Trophoblast cell (in vitro differentiated cells and primary cell): Measurements from ENCODE around the gene RGS19.
A peak's percentile ranks its signal among the peaks of the same experiment; 100 is the strongest.

Experiments used
- DNase-seq, 2 donors: peaks; one replicate each; pipeline ENCODE4 v3.0.0-alpha.2; 2016
- H2AFZ ChIP-seq: 2 replicates; pipeline ENCODE4 v1.6.1; 2013; ENCODE audit warnings: low read length, moderate library complexity, mild to moderate bottlenecking; ENCODE audit not compliant: insufficient read depth, poor library complexity
- H2AK5ac ChIP-seq: 2 replicates; pipeline ENCODE4 v1.6.1; 2013; ENCODE audit warnings: mild to moderate bottlenecking, low read length
- H2BK120ac ChIP-seq: 2 replicates; pipeline ENCODE4 v1.6.1; 2013; ENCODE audit warnings: low read length, mild to moderate bottlenecking, moderate library complexity; ENCODE audit not compliant: insufficient read depth, poor library complexity
- H2BK12ac ChIP-seq: 2 replicates; pipeline ENCODE4 v1.6.1; 2013; ENCODE audit warnings: mild to moderate bottlenecking, low read length, moderate library complexity
- H2BK5ac ChIP-seq: 2 replicates; pipeline ENCODE4 v1.6.1; 2013; ENCODE audit warnings: low read length, low read depth, moderate library complexity, mild to moderate bottlenecking; ENCODE audit not compliant: poor library complexity
- H3K14ac ChIP-seq: 2 replicates; pipeline ENCODE4 v1.6.1; 2013; ENCODE audit warnings: mild to moderate bottlenecking, low read length
- H3K18ac ChIP-seq: 2 replicates; pipeline ENCODE4 v1.6.1; 2013; ENCODE audit warnings: mild to moderate bottlenecking, low read length
- H3K23ac ChIP-seq: 2 replicates; pipeline ENCODE4 v1.6.1; 2013; ENCODE audit warnings: low read length
- H3K27ac ChIP-seq: 2 replicates; pipeline ENCODE4 v1.5.1; 2013; ENCODE audit warnings: low read depth, mild to moderate bottlenecking, inconsistent platforms, low read length, moderate library complexity
- H3K27me3 ChIP-seq: 2 replicates; pipeline ENCODE4 v1.6.1; 2013; ENCODE audit warnings: inconsistent platforms, mild to moderate bottlenecking, low read length, moderate library complexity; ENCODE audit not compliant: insufficient read depth
- H3K36me3 ChIP-seq, 2 experiments: 1 replicate in 1 of 2; 2 replicates in 1 of 2; pipeline ENCODE4 v1.6.1; 2013; ENCODE audit warnings: low read length in 2 of 2, mild to moderate bottlenecking in 2 of 2, moderate library complexity in 1 of 2; ENCODE audit not compliant: insufficient read depth in 2 of 2, control insufficient read depth in 1 of 2
- H3K4ac ChIP-seq: 2 replicates; pipeline ENCODE4 v1.6.1; 2013; ENCODE audit warnings: low read depth, mild to moderate bottlenecking, low read length, moderate library complexity
- H3K4me1 ChIP-seq, 2 experiments: 1 replicate in 1 of 2; 2 replicates in 1 of 2; pipeline ENCODE4 v1.6.1; 2013; ENCODE audit warnings: low read length in 2 of 2, mild to moderate bottlenecking in 2 of 2, moderate library complexity in 1 of 2; ENCODE audit not compliant: insufficient read depth in 2 of 2, control insufficient read depth in 1 of 2
- H3K4me2 ChIP-seq: 2 replicates; pipeline ENCODE4 v1.6.1; 2013; ENCODE audit warnings: inconsistent platforms, mild to moderate bottlenecking, low read length, moderate library complexity
- H3K4me3 ChIP-seq: 2 replicates; pipeline ENCODE4 v1.5.1; 2013; ENCODE audit warnings: mild to moderate bottlenecking, low read depth, low read length, inconsistent platforms
- H3K79me1 ChIP-seq: one replicate; pipeline ENCODE4 v1.6.1; 2013; ENCODE audit warnings: low read length
- H3K79me2 ChIP-seq: 2 replicates; pipeline ENCODE4 v1.6.1; 2013; ENCODE audit warnings: low read length, mild to moderate bottlenecking; ENCODE audit not compliant: control insufficient read depth, insufficient read depth, poor library complexity
- H3K9ac ChIP-seq: 2 replicates; pipeline ENCODE4 v1.6.1; 2013; ENCODE audit warnings: mild to moderate bottlenecking, low read length
- H3K9me3 ChIP-seq: 2 replicates; pipeline ENCODE4 v1.6.1; 2013; ENCODE audit warnings: low read depth, mild to moderate bottlenecking, control low read depth, inconsistent platforms, low read length; ENCODE audit not compliant: insufficient read depth
- H4K12ac ChIP-seq: 2 replicates; pipeline ENCODE4 v1.6.1; 2013; ENCODE audit warnings: low read depth, mild to moderate bottlenecking, low read length, moderate library complexity
- H4K8ac ChIP-seq: 2 replicates; pipeline ENCODE4 v1.6.1; 2013; ENCODE audit warnings: low read depth, mild to moderate bottlenecking, low read length, moderate library complexity
- H4K91ac ChIP-seq: one replicate; pipeline ENCODE4 v1.6.1; 2013; ENCODE audit warnings: low read depth, mild to moderate bottlenecking, low read length, moderate library complexity
- WGBS: extraction: QIAGEN DNeasy Blood & Tissue Kit; methylation state at CpG from one replicate; pipeline ENCODE4 v1.1.7; 2013; ENCODE audit warnings: missing lambda C conversion rate; ENCODE audit not compliant: insufficient read length, insufficient coverage; ENCODE audit errors: extremely low coverage; 5-methylcytosine and 5-hydroxymethylcytosine counted together

The RGS19 gene

GRCh38 chr20:64037498-64038213, 41.7 kb downstream of the RGS19 start:
- Histone ChIP-seq H3K4ac (no peak overlapping the region), H3K18ac (no peak overlapping the region), H3K27me3 (peaks cover 8% of the 10 kb centered on the region), H4K8ac (no peak overlapping the region), H2BK5ac (no peak overlapping the region), H2AFZ (no peak overlapping the region), H3K23ac (no peak overlapping the region), H3K9ac (no peak overlapping the region), H3K27ac (no peak overlapping the region), H3K79me1 (peaks cover 7% of the 10 kb centered on the region), H3K4me1 (peaks cover 26 to 36% of the 10 kb centered on the region in 2 experiments), H2BK12ac (no peak overlapping the region), H3K79me2 (peaks cover 3% of the 10 kb centered on the region), H3K14ac (no peak overlapping the region), H4K12ac (no peak overlapping the region), H2AK5ac (peak overlapping the region; percentile 36), H3K9me3 (no peaks in the 10 kb centered on the region), H4K91ac (no peak overlapping the region), H2BK120ac (no peak overlapping the region), H3K4me2 (peak overlapping the region; percentile 89), H3K4me3 (no peak overlapping the region), H3K36me3 (peaks cover 15 to 18% of the 10 kb centered on the region in 2 experiments)
- no peak for DNase-seq
- no CpG with 5 or more reads among the region's 36 CpGs for WGBS

- no peak overlapping the region for H3K4me3 ChIP-seq
- peaks cover 20 to 23% of the 10 kb centered on the region in 2 experiments for H3K36me3 ChIP-seq
- DNase-seq: no peak
- H2BK12ac ChIP-seq: no peak overlapping the region
- H3K4ac ChIP-seq: no peak overlapping the region
- H3K23ac ChIP-seq: no peak overlapping the region
- peaks cover 7% of the 10 kb centered on the region for H3K27me3 ChIP-seq
- no peak overlapping the region for H2AK5ac ChIP-seq
- H4K91ac ChIP-seq: peak overlapping the region; percentile 2
- H2AFZ ChIP-seq: no peak overlapping the region
- no peak overlapping the region for H3K14ac ChIP-seq
- H4K12ac ChIP-seq: no peak overlapping the region
- peaks cover 4% of the 10 kb centered on the region for H3K79me1 ChIP-seq
- H2BK5ac ChIP-seq: no peak overlapping the region
- H3K27ac ChIP-seq: no peak overlapping the region
- no peak overlapping the region for H3K4me2 ChIP-seq
- no CpG with 5 or more reads among the region's 3 CpGs for WGBS
- H4K8ac ChIP-seq: no peak overlapping the region
- H2BK120ac ChIP-seq: no peak overlapping the region
- peaks cover under 1% of the 10 kb centered on the region for H3K79me2 ChIP-seq
- H3K9me3 ChIP-seq: no peaks in the 10 kb centered on the region
- H3K18ac ChIP-seq: no peak overlapping the region
- H3K4me1 ChIP-seq: peaks cover 26 to 33% of the 10 kb centered on the region in 2 experiments
- no peak overlapping the region for H3K9ac ChIP-seq
Observed at GRCh38 chr20:64037199-64037497, 42.2 kb downstream of the RGS19 start.

GRCh38 chr20:64036346-64037198, 42.7 kb downstream of the RGS19 start:
- H3K18ac ChIP-seq: peak overlapping the region; percentile 22
- H3K36me3 ChIP-seq: peaks cover 25 to 28% of the 10 kb centered on the region in 2 experiments
- H3K4ac ChIP-seq: no peak overlapping the region
- H3K4me3 ChIP-seq: no peak overlapping the region
- H3K27ac ChIP-seq: no peak overlapping the region
- H3K14ac ChIP-seq: no peak overlapping the region
- no peak overlapping the region for H2BK5ac ChIP-seq
- H4K12ac ChIP-seq: no peak overlapping the region
- no peak overlapping the region for H4K8ac ChIP-seq
- H2AK5ac ChIP-seq: peak overlapping the region; percentile 12
- no peak overlapping the region for H2BK12ac ChIP-seq
- no peak overlapping the region for H3K23ac ChIP-seq
- H3K79me2 ChIP-seq: no peaks in the 10 kb centered on the region
- no peak overlapping the region for H3K4me2 ChIP-seq
- H3K27me3 ChIP-seq: peaks cover 3% of the 10 kb centered on the region
- no peak for DNase-seq
- peak overlapping the region; percentile 2 for H4K91ac ChIP-seq
- H2BK120ac ChIP-seq: no peak overlapping the region
- H2AFZ ChIP-seq: no peak overlapping the region
- no peaks in the 10 kb centered on the region for H3K9me3 ChIP-seq
- no peak overlapping the region for H3K9ac ChIP-seq
- H3K79me1 ChIP-seq: peaks cover 4% of the 10 kb centered on the region
- WGBS: no CpG with 5 or more reads among the region's 17 CpGs
- peaks cover 26 to 29% of the 10 kb centered on the region in 2 experiments for H3K4me1 ChIP-seq

- H3K18ac ChIP-seq: peak within 1 kb of the TSS; percentile 22
- no peak within 1 kb of the TSS for H2BK12ac ChIP-seq
- no peak for DNase-seq
- no peak within 1 kb of the TSS for H3K27ac ChIP-seq
- H3K4me2 ChIP-seq: no peak within 1 kb of the TSS
- no peak within 1 kb of the TSS for H2BK5ac ChIP-seq
- H2BK120ac ChIP-seq: no peak within 1 kb of the TSS
- no peak within 1 kb of the TSS for H2AFZ ChIP-seq
- no CpG with 5 or more reads among the region's 10 CpGs for WGBS
- no peak within 1 kb of the TSS for H3K4me3 ChIP-seq
- H3K23ac ChIP-seq: no peak within 1 kb of the TSS
- H3K79me1 ChIP-seq: peaks cover 4% of the 10 kb centered on the region
- no peak within 1 kb of the TSS for H4K12ac ChIP-seq
- no peak within 1 kb of the TSS for H3K9ac ChIP-seq
- peaks cover 26 to 29% of the 10 kb centered on the region in 2 experiments for H3K4me1 ChIP-seq
- H2AK5ac ChIP-seq: peak within 1 kb of the TSS; percentile 12
- no peak within 1 kb of the TSS for H3K14ac ChIP-seq
- H3K9me3 ChIP-seq: no peaks in the 10 kb centered on the region
- H3K79me2 ChIP-seq: no peaks in the 10 kb centered on the region
- H4K8ac ChIP-seq: no peak within 1 kb of the TSS
- H3K36me3 ChIP-seq: peaks cover 28 to 31% of the 10 kb centered on the region in 2 experiments
- H3K4ac ChIP-seq: no peak within 1 kb of the TSS
- no peaks in the 10 kb centered on the region for H3K27me3 ChIP-seq
- peak within 1 kb of the TSS; percentile 2 for H4K91ac ChIP-seq
Observed at GRCh38 chr20:64035933-64036345, 43.4 kb downstream of the RGS19 start, which contains the start of gene C20orf204. Gene C20orf204, plus strand, starts transcription at chr20:64036182. Its CDS starts 142 bp downstream, at chr20:64036324.
